BLaER1 (cell line): ENCODE measurements around the gene CEBPA.
A peak's percentile ranks its signal among the peaks of the same experiment; 100 is the strongest.

ENCODE experiments used
- H3K27ac ChIP-seq: shearing (Covaris generic); formaldehyde crosslinking; 2 replicates; pipeline ENCODE4 v1.8.1; 2022
- H3K27me3 ChIP-seq: shearing (Covaris generic); formaldehyde crosslinking; 2 replicates; pipeline ENCODE4 v1.8.1; 2022
- H3K36me3 ChIP-seq: shearing (Covaris generic); formaldehyde crosslinking; 2 replicates; pipeline ENCODE4 v1.8.1; 2022
- H3K4me1 ChIP-seq: shearing (Covaris generic); formaldehyde crosslinking; 2 replicates; pipeline ENCODE4 v1.8.1; 2022
- H3K4me2 ChIP-seq: shearing (Covaris generic); formaldehyde crosslinking; 2 replicates; pipeline ENCODE4 v1.8.1; 2022
- H3K4me3 ChIP-seq: shearing (Covaris generic); formaldehyde crosslinking; 2 replicates; pipeline ENCODE4 v1.8.1; 2022
- H3K9ac ChIP-seq: shearing (Covaris generic); formaldehyde crosslinking; 2 replicates; pipeline ENCODE4 v1.8.1; 2022
- H3K9me3 ChIP-seq: shearing (Covaris generic); formaldehyde crosslinking; 2 replicates; pipeline ENCODE4 v1.8.1; 2022
- H4K20me1 ChIP-seq: shearing (Covaris generic); formaldehyde crosslinking; 2 replicates; pipeline ENCODE4 v1.8.1; 2022
- Cebpa-rat ChIP-seq: shearing (Covaris generic); IDR thresholded peaks from 2 replicates; pipeline ENCODE4 v1.8.1; 2022

The CEBPA gene

DNA sequence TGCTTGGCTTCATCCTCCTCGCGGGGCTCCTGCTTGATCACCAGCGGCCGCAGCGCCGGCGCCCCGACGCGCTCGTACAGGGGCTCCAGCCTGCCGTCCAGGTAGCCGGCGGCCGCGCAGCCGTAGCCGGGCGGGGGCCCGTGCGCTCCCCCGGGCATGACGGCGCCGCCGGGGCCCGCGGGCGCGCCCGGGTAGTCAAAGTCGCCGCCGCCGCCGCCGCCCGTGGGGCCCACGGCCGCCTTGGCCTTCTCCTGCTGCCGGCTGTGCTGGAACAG lies 497 bp downstream of the CEBPA start:
- no peaks in the 10 kb centered on the region for H3K36me3 ChIP-seq
- peak overlapping the region; percentile 88 for H3K4me3 ChIP-seq
- no peaks in the 10 kb centered on the region for H3K9me3 ChIP-seq
- no peak for TF ChIP-seq Cebpa-rat
- peak overlapping the region; percentile 99 for H3K4me2 ChIP-seq
- peak overlapping the region; percentile 87 for H3K27ac ChIP-seq
- peaks cover 36% of the 10 kb centered on the region for H4K20me1 ChIP-seq
- H3K27me3 ChIP-seq = peaks cover 61% of the 10 kb centered on the region
- H3K4me1 ChIP-seq = peaks cover 58% of the 10 kb centered on the region
- peak overlapping the region; percentile 88 for H3K9ac ChIP-seq

GRCh38 chr19:33301144-33301899 lies 1.0 kb downstream of the CEBPA start:
- Histone ChIP-seq H3K9me3 (no peaks in the 10 kb centered on the region), H3K4me2 (peak overlapping the region; percentile 99), H3K4me3 (peak overlapping the region; percentile 88), H3K27me3 (peaks cover 61% of the 10 kb centered on the region), H3K27ac (peak overlapping the region; percentile 87), H3K4me1 (peaks cover 58% of the 10 kb centered on the region), H3K9ac (peak overlapping the region; percentile 88), H3K36me3 (no peaks in the 10 kb centered on the region), H4K20me1 (peaks cover 36% of the 10 kb centered on the region)
- TF ChIP-seq Cebpa-rat = no peak

DNA sequence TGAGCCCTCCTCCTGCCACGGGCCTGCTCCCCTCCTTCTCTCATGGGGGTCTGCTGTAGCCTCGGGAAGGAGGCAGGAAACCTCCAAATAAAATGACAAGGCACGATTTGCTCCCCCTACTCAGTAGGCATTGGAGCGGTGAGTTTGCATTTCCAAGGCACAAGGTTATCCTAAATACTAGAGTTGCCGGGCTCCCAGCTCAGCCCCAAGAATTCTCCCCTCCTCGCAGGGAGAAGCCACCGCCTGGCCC lies 1.5 kb downstream of the CEBPA start:
- Histone ChIP-seq H3K9ac (peak overlapping the region; percentile 88; the same call in 1 of the 2 replicates), H3K4me3 (peak overlapping the region; percentile 88), H3K4me2 (peak overlapping the region; percentile 99), H3K4me1 (peaks cover 58% of the 10 kb centered on the region), H4K20me1 (peaks cover 36% of the 10 kb centered on the region), H3K27ac (no peak overlapping the region), H3K9me3 (no peaks in the 10 kb centered on the region), H3K36me3 (no peaks in the 10 kb centered on the region), H3K27me3 (peaks cover 60% of the 10 kb centered on the region)
- TF ChIP-seq Cebpa-rat = no peak

DNA sequence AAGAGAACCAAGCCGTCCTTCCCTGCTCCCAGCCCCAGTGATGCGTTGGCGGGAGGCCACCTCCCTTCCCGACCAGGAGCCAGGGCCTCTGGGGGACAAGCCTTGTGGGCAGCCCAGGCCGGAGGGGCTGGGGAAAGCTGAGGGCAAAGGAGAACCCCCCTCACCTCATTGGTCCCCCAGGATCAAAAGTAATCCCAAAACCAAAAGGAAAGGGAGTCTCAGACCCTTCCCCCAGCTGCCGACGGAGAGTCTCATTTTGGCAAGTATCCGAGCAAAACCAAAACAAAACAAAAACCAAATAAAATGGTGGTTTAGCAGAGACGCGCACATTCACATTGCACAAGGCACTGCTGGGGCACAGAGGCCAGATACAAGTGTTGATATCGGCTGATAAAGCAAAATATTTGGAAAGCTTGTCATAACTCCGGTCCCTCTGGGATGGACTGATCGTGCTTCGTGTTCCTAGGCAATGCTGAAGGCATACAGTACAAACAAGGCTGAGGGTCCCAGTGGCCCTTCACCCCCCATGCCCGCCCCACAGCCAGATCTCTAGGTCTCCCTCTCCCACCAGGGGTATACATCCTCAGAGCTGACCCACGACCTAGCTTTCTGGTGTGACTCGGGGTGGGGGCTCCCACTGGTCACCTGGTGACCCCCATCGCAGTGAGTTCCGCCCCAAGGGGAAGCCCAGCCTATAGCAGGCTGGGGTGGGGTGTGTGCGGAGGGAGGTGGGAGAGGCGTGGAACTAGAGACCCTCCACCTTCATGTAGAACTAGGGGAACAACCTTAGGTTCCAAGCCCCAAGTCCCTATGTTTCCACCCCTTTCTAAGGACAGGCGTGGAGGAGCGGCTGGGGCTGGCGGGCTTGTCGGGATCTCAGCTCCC lies 2.1 kb downstream of the CEBPA start:
- Histone ChIP-seq H3K4me1 (peaks cover 58% of the 10 kb centered on the region), H3K4me2 (peak overlapping the region; percentile 99), H3K9ac (peak overlapping the region; percentile 88; the same call in 1 of the 2 replicates), H3K27me3 (peaks cover 56% of the 10 kb centered on the region), H4K20me1 (peaks cover 36% of the 10 kb centered on the region), H3K9me3 (no peaks in the 10 kb centered on the region), H3K36me3 (no peaks in the 10 kb centered on the region), H3K27ac (no peak overlapping the region), H3K4me3 (peak overlapping the region; percentile 88; the same call in 1 of the 2 replicates)
- no peak for TF ChIP-seq Cebpa-rat

GRCh38 chr19:33299051-33299688 lies 3.2 kb downstream of the CEBPA start:
- Histone ChIP-seq H3K27ac (no peak overlapping the region), H3K9ac (no peak overlapping the region; the same call in 1 of the 2 replicates), H3K4me3 (no peak overlapping the region), H3K9me3 (no peaks in the 10 kb centered on the region), H3K36me3 (no peaks in the 10 kb centered on the region), H3K27me3 (peaks cover 51% of the 10 kb centered on the region), H4K20me1 (peaks cover 36% of the 10 kb centered on the region), H3K4me2 (peak overlapping the region; percentile 62; the same call in 1 of the 2 replicates), H3K4me1 (peaks cover 56% of the 10 kb centered on the region)
- TF ChIP-seq Cebpa-rat = no peak

DNA sequence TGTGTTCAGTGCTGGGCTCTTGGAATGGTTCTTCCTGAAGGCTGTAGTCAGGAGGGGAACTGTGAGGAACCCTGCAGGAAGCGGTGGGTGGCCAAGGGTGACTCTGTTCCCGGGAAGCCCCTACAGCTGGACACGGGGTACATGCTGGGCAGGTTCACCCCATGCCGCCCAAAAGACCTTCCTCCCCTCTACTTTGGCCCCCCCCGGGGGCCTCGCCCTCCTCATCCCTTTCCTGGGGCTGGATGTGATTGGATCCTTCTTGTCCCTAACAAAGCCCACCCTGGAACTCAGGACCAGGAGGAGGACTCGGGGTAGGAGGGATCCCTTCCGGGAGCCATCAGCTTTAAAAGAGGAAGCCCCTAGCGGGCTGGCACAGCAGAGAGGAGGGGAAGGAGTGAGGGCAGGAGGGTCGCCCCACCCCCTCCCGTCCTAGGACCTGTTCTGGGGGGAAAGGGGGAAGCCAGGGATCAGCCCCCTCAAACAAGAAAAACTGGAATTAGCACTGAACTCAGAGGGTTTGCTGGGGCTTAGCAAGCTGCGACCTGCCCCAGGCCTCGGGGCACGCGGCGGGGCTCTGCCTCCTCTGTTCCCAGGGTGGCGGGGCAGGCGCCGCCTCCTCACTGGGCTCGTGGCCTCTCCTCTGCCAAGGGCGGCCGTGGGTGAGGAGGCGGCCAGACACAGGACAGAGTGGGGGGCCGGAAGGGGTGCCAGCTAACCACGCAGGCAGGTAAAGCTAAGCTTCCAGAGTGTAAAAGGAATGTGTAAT lies 4.0 kb downstream of the CEBPA start:
- Histone ChIP-seq H3K4me1 (peaks cover 54% of the 10 kb centered on the region), H3K27me3 (peaks cover 43% of the 10 kb centered on the region), H3K4me2 (peak overlapping the region; percentile 62), H3K27ac (0 out of 2 replicates have a peak overlapping the region, but pooled peaks have one; percentile 0), H3K4me3 (no peak overlapping the region), H3K9me3 (no peaks in the 10 kb centered on the region), H4K20me1 (peaks cover 36% of the 10 kb centered on the region), H3K36me3 (no peaks in the 10 kb centered on the region), H3K9ac (no peak overlapping the region)
- TF ChIP-seq Cebpa-rat = no peak

- Histone ChIP-seq H3K9me3 (no peaks in the 10 kb centered on the region), H3K27ac (0 out of 2 replicates have a peak overlapping the region, but pooled peaks have one; percentile 0), H4K20me1 (peaks cover 36% of the 10 kb centered on the region), H3K4me2 (peak overlapping the region; percentile 62), H3K4me3 (no peak overlapping the region), H3K4me1 (peaks cover 60% of the 10 kb centered on the region), H3K27me3 (peaks cover 38% of the 10 kb centered on the region), H3K36me3 (no peaks in the 10 kb centered on the region), H3K9ac (no peak overlapping the region)
- TF ChIP-seq Cebpa-rat = no peak
Observed at GRCh38 chr19:33297401-33298145, 4.8 kb downstream of the CEBPA start.

GRCh38 chr19:33296488-33296971 lies 5.8 kb downstream of the CEBPA start:
- Histone ChIP-seq H3K36me3 (no peaks in the 10 kb centered on the region), H3K4me1 (peaks cover 58% of the 10 kb centered on the region), H3K4me2 (no peak overlapping the region), H4K20me1 (peaks cover 31% of the 10 kb centered on the region), H3K9ac (no peak overlapping the region), H3K9me3 (no peaks in the 10 kb centered on the region), H3K27ac (no peak overlapping the region), H3K27me3 (peaks cover 31% of the 10 kb centered on the region), H3K4me3 (no peak overlapping the region)
- TF ChIP-seq Cebpa-rat = no peak
